8988T (cell line): ENCODE results near the gene PLEKHA7.

Experiments
- DNase-seq: peaks from one replicate; pipeline ENCODE4 v3.0.0; 2011

PLEKHA7 gene

DNA sequence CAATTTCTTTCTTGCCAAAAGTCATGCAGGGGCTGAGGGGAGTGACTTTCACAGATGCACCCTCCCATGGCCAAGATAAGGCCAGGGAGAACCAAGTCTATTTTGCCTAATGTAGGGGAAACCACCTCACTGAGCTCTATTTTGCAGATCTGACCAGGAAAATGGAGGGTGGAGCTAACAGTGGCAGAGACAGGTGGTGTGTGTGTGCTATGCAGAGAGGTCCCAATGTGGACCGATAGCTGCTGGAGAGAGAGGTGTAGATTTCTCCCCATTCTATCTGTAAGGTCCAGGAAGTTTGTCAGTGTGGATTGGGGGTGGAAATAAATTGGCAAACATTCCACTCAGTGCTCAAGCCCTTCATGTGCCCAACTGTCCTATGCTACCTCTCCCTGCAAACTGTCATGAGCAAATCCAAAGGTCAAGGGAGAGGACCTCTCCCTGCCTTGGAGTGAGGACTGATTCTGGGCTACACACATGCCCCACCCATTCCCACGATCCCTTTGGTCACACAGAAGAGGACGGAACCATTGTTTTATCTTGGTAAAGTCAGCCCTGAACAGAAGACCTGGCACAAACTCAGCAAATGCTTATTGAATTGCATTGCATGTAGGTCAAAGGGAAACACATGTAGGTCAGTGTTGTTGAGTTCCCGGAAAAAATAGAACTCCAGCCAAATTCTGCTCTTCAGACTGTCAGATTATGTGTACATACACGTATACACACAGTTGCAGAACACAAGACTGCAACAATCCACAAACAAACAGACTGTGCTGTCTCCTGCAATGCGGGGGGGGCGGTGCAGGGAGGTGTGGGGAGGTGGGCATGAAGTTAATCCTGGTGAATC lies 209.9 kb downstream of the PLEKHA7 start:
- DNase-seq: no peak

DNA sequence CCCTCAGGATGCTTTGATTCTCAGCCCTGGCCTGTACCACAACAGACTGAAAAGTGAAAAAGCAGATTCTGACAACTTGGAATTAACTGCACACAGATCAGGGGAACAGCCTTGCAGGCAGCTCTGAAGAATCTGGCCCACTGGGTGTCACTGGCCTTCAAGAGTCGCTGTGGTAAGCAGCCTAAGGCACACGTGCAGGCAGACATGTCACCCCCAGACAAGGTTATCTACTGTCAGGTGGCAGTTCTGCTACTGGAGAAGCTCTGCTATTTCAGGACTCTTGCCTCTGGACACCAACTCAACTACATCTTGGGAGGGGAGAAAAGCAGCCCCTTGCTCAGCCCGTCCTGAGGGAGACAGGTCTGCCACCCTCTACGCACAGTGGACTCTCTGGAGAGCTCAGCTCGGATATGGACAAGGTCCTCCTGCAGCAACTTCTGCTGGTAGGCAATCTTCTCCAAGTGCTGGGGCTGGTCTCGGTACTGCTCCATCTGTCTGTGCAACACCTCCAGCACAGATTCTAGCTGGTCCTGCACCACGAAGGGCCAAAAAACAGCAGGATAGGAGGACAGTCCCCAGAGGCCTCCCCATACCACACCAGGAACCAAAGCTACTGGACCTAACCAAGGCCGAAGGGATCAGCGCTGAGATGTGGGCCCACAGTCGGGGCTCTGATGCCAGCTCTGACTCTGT lies 212.8 kb downstream of the PLEKHA7 start:
- DNase-seq: no peak

DNA sequence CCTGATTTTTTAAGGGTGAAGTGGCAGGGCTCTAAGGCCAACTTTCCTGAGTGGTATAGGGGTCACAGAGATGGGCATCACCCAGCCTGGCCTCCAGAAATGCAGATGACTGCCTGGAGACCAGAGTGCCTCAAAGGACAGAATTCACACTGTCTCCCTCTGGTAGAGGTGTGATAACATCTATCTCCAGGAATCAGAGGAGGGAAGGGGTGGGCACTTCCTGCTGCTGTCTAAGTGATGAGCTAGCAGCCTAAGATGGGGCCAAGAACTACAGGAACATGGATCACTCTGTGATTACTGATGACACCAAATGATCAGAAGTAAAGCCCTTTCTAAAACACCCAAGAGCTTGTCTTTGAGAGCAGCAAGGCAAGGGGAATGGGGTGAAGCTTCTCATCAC lies 213.8 kb downstream of the PLEKHA7 start:
- no peak for DNase-seq

DNA sequence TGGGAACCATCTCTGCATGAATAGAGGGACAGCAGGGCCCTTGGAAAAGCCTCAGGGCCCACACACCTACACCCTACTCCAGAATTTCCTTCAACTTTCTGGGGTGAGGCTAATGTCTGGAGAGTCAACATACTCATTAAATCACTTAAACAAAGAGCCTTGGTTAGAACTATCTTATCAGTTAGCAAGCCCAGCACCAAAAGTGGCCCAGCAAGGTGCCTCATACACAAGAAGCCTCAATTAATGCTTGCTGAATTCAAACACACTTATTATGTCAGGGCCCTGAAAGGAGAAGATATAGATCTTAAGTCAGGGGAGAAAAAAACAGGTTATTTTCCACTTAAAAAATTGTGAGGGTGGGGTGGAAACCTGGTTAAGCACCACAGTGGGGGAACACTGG lies 214.3 kb downstream of the PLEKHA7 start:
- no peak for DNase-seq

DNA sequence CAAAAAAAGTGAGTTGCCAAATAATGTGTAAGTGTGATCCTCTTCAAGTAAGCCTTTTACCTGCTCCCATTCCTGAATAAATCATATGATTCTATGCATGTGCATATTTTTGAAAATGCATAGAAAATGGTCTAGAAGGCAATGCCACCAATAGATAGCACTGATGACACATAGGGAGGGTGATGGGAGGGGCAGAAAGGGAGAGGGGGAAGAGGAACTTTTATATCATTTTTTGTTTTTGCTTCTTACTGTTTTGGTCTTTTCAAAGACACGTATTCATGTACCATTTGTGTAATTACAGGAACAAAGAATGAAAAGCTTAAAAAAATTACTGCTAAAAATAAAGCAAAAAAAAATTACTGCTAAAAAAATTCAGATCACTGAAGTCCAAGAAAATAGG lies 215.0 kb downstream of the PLEKHA7 start:
- no peak for DNase-seq

DNA sequence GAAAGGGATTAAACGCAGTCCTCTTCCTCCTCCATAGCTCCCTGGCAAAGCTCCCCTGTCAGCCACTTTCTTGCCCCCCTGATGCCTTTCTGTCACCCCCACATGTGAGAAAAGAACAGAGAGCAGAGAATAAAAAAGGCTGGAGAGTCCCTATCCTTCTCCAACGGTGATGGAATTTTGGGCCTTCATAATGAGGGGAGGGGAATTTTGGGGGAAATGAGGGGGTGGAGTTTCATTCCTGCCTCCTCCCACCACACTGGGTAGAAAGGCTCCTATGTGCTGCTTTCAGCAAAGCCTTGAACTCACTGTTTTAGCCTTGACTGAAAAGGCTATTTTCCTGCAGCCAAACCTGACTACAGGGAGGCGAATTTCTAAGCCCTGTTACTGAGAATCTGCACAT lies 216.4 kb downstream of the PLEKHA7 start:
- no peak for DNase-seq

DNA sequence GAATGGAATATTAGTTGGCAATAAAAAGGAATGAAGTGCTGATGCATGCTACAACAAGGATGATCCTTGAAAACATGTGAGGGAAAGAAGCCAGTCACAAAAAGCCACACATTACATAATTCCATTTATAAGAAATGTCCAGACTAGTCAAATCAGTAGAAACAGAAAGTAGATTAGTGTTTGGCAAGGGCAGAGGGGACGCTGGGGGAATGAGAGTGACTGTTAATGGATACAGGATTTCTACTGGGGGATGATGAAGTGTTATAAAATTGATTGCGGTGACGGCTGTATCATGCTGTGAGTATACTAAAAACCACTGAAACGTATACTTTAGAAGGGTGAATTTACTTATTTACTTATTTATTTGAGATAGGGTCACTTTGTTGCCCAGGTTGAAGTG lies 217.9 kb downstream of the PLEKHA7 start:
- no peak for DNase-seq

DNA sequence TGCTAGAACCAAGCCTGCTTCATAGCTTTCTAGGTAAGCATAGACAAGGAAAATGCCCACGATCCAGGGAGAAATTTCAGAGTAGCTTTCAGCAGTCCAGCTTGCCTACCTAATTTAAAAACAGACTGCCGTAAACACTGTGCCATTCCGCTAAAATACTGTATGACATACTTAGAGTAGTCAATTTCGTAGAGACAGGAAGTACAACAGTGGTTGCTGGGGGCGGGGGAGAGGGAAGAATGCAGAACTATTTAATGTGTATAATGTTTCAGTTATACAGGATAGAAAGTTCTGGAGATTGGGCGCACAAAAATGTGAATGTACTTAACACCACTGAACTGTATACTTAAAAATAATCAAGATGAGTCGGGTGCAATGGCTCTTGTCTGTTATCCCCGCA lies 219.1 kb downstream of the PLEKHA7 start:
- DNase-seq: no peak

DNA sequence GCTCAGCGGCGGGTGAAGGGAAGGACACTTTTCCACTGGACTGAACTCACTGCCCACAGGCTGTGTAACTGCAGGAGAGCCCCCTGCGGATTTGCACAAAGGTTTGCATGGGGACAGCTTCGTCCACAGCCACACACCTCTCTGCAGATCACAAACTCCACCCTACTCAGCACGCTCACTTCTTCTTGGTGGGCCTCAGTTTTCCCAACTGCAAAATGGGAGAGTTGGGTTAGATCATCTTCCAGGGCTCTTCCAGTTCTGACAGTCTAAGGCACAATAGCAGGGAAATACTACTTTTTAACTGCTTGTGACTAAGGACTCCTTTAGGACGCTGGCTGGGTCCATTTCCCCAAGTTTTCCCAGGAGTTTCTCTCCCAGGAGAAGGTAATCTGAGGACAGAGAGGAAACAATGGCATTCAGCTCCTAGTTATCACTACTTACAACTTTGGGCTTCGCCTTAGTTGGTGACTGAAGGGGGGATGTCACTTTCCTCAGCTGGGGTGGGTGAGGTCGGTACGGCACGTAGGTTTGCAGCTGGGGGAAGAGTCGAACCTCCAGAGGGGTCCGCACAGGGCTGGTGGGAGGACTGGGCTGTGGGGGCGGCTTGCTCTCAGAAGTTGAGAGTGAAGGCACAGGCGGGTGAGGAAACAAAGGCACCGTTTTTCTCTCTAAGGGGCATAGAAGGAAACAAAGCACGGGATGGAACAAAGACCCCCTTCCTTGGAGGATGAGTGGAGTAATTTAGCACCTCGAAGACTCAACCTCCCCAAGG lies 220.0 kb downstream of the PLEKHA7 start:
- DNase-seq: no peak

DNA sequence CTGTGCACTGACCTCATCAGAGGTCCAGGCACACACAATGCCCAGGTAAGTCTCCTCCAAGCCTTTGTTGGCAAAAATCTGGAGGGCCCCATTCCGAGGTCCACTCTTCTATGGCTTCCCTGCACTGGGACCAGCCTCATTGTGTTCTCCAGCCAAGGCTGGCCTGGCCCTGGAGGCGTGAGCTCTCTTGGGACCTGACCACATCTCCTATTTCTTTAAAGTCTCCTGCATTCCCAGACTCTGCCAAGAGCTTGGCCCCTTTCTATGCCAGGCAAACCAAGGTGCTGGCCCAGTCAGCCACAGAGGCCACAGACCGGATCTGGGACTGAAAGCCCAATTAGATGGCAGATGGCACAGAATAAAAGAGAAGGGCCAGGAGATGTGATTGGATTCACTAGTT lies 220.7 kb downstream of the PLEKHA7 start:
- no peak for DNase-seq

DNA sequence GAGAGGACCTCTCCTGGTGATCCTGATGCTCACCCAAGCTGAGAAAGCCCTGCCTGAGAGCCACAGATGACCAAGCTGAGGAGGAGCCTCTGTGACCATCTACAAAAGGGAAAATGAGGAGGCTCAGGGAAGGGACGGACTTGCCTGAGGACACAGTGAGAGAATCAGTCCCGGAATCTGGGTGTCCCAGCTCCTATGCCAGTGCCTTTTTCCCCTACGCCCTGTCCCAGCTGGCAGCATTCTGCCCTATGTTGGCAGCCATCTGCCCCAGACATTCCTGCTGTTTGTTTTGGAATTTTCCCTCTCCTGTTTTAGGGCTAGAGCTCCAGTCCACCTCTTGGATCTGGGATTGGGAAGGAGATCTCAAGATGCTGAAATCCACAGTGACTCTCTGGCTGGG lies 221.2 kb downstream of the PLEKHA7 start:
- DNase-seq: no peak

DNA sequence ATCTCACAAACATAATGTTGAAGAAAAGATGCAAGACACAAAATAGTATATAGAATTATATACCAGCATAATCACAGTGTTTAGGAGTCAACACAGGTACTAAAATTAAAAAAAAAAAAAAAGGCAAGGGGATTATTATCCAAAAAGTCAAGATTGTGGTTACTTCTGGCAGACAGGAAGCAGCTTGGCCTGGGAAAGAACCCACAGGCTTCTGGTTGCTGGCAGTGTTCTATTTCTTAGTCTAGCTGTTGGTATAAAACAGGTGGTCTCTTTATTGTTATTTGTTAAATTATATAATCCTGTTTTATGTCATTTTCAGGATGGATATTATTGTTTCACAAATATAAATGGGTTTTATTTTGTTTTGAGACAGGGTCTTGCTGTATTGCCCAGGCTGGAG lies 221.8 kb downstream of the PLEKHA7 start:
- no peak for DNase-seq

DNA sequence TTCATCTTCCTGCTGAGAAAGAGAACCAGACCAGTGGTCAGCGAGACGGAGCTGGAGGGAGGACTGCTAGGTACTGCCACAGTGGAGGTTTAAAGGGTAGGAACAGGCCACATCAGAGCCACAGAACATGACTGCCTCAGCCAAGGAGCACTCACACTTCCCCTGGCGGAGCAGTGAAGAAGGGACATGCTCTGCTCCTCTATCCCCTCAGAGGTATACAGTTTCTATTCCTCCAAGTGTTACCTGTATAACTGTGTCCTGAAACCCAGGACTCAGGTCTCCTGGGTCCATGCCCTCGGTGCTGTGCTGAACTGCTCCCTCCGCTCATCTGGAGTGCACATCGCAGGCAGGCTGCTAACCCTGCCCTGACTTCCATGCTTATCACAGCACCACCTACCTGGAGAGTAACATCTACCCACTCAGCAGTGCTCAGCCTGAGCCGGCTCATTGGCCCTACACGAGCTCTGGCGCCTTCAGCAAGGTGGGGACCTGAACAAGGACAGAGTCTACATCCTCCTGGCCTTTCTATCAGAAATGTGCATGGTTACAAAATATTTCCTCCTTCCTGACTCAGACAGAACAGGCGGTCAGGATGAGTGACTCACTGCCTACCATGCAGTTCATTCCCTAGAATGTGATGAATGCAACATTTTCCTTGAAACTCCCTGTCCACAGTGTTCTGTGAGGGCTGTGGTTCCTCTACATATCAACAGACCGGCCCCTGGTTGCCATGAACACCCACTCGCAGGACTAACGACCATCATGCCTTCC lies 222.8 kb downstream of the PLEKHA7 start:
- DNase-seq: peak; percentile 41

DNA sequence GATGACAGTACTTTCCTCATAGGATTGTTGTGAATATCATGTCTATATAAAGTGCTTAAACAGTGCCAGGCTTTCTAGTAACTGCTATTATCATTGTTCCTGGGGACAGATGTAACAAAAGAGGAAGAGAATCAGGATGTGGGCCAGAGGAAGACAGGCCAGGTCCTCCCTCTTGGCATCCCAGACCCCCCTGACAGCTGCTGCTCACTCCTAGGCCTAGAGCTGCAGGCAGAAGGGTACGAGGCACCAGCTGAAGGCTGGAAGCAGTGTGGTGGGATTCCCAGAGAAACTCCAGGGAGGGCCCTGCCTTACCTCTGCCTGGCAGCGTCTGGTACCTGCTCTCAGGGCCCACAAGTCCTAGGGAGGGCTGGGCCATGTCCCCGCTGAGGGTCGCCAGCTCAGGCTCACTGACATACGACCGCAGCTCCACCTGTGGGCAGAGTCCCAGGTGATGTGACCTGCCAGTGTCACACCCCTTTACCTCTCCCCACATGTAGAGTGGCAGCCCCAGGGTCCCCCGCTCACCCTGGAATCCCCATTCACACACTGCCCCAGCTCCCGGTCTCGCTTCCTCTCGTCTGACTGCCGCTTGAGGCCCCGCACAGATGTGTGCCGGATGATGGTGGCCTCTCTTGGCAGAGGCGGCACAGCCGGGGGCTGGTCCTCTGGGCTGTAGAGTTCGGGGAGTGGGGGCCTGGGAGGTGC lies 223.6 kb downstream of the PLEKHA7 start:
- no peak for DNase-seq

DNA sequence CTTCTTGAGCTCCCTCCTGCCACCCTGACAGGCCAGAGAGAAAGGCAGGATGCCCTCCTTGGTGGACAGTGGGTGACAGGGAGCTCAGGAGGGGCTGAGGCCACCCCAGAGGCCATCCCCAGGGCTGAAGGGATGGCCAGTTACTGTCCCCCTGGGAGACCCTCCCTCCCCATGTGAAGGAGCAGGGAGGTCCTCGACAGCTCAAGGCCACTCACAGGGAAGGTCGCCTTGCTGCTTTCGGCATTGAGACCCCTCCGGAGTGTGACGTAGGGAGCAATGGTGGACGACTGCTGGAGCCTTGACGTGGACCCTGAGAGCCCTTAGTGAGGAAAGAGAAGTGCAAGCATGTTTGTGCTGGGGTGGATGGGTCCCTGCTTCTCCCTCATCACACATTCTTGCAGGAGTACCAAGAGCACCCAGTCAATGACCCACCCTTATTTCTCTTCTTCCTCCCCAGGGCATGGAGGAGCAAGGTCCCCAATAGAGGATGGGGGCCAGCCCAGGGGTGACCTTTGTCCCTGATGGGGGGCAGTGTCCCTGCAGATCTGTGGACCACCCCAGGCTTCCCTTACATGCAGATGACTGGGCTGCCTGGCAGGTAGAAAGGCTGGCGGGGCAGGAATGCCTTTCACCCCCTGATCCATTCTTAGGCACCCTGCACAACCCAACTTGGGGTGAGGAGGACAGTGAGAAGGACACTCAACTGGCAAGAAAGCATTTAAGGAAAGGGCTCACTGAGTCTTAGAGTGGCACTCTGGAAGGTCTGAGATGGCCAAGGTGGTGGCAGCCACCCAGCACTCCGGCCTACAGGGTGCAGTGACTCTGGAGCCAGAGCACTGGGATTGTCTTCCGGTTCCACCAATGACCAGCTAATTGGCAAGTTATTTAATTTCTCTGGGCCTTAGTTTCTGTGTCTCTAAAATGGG lies 224.4 kb downstream of the PLEKHA7 start:
- no peak for DNase-seq

DNA sequence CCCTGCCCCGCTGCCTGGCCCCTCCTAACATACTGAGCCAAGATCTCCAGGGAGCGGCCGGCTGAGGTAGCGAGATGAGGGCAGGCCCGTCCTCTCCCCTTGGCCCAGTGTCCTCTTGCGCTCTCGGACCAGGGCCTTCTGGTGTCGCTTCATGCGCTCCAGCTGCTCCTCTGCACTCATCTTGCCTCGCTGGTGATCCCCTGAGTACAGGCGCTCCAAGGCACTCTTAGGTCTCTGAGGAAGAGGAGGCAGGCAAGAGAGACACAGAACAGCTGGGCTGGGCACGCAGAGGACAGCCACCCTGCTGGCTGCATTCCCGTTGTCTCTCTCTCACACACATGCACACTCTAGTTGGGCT lies 225.2 kb downstream of the PLEKHA7 start:
- no peak for DNase-seq

DNA sequence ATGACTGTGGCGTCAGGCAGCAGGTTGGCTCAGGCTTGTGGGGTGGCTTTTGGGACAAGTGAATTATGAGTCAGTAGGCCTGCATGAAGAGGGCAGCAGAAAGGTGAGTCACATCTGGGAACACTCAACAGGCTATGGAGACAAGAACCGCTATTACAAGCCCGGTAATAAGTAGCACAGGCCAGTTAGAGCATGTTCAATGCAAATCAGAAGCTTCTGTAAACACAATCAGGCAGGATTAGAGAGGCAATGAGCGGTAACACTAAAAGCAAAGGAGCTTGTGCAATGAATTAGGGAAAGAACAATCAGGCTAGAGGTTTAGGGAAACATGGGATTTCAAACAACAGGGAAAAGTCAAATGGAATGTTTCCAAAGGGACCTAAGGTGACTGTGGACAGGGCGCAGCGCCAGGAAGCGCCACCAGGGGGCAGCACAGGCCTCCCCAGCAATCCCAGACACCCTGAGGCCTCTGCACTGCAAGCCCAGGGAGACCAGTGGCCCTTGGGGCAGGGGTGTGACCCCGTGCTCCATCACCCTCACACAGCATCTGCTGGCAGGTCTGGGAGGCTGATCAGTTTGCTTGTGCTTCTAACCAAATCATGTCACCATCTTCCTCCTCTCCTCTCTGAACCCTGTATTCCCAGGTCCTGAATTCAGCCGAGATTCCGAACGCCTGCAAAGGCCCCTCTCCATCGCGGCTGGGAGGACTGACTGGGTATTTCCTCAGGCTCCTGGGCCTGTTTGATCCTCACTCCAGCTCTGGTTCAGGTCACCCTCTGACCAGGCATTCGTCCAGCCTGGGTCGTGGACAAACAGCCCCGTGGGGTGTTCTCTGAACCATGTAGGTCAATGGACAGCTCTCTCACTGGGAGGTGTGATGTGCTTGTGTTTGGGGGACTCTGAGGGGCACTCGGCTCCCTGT lies 225.8 kb downstream of the PLEKHA7 start:
- DNase-seq: peak; percentile 39

DNA sequence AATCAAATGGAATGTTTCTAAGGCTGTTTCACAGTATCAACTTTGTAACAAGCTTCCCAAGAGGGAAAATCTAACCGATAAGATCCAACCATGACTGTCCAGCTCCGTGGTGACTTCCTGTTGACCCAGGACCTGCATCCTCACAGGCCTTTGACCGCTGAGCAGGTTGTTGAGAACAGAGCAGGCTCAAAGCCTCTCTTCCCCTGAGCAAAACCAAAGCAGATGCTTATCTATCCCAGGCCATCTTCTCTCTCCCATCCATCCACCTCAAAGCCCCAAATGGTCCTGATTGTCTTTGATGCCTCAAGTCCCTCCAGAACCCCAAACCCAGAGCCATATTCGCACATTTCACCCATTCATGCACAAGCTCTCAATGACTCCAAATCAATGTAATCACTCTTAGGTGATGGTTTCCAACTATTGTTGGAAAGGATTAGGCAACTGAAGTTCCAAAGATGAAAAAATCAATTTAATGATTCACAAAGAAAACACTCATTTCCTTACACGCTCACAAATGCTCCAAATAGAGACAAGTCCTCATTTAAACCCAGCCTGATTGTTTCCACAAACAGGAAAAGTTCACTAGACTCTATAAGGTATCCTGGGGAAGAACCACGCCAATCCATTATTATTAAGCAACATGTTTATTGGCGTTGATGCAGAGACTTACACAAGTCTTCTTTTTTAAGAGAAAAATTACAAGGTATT lies 227.0 kb downstream of the PLEKHA7 start:
- no peak for DNase-seq

DNA sequence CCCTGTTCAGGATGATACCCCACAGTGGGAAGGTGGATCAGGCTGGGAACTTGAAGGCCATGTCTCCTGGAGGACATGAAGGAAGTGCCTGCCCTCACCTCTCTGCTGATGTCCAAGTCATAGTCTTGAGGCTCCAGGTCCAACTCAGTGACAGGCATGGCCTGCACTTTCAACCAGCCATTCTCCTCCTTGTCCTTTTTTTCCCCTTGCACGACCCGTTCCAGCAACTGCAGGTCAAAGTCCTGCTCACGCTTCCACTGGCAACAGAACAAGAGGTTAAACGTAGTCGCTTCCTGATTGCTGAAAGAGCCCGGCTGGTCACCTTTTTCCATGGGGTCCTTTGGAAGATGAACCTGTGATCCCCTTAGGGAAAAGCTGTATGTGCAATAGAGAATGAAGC lies 228.1 kb downstream of the PLEKHA7 start:
- DNase-seq: no peak
